Measurements from ENCODE around the gene PYM1. TPM values are rescaled to one million over a fixed set of nuclear protein-coding genes. Genes with fewer than 3 reads are reported as not detected.

PYM1 gene
- total RNA-seq, 2 donors from 2014 or later = 89.0 to 94.5 TPM

DNA sequence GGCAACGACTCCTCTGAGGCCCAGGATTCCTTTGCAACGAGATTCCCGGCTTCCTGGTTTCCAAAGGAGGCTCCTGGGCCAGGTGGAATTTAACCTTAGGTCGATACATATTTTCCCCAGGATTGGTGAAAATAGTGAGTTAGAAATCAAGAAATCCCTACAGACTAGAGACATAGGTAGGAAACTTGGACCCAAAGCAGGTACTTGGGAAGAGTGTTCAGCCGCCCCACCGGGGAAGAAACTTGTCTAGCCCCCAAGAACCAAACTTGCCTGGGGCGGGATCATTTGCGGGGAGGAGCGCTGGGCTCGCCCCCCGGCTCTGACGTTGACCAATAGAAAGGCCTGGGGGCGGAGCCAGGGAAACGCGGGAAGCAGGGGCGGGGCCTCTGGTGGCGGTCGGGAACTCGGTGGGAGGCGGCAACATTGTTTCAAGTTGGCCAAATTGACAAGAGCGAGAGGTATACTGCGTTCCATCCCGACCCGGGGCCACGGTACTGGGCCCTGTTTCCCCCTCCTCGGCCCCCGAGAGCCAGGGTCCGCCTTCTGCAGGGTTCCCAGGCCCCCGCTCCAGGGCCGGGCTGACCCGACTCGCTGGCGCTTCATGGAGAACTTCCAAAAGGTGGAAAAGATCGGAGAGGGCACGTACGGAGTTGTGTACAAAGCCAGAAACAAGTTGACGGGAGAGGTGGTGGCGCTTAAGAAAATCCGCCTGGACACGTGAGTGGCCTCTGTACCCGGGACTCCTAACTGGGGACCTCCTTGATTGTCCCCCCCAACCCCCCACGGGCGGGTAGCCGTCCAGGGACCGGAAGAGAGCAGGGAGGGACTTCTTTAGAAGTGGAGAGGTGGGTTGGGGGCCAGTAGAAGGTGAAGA lies 39.0 kb upstream of the PYM1 start, which contains the start of gene CDK2:
Gene CDK2 (plus strand): TSS at position 423 of the 874 bp plus-strand sequence. CDS start 179 bp downstream, at position 602.
- peak within 1 kb of the TSS; percentile 67 to 74 for H3K4me3 ChIP-seq
- no peaks in the 10 kb centered on the region for H3K9me3 ChIP-seq
- intact Hi-C loops (cut with DNase I) = no loop called here
- DNase-seq (ENCODE audit: low spot score) = peak; percentile 97
- H3K36me3 ChIP-seq = no peaks in the 10 kb centered on the region
- H3K27ac ChIP-seq = peak within 1 kb of the TSS; percentile 84 to 89
- no peaks in the 10 kb centered on the region for H3K27me3 ChIP-seq (replicated peaks; ENCODE audit: insufficient read depth)
- TF ChIP-seq POLR2AphosphoS5 (IDR thresholded peaks at IDR 0.05) (peak; percentile 96), POLR2A (IDR thresholded peaks at IDR 0.05) (peak; percentile 97)
- TF ChIP-seq, protein P1, sequence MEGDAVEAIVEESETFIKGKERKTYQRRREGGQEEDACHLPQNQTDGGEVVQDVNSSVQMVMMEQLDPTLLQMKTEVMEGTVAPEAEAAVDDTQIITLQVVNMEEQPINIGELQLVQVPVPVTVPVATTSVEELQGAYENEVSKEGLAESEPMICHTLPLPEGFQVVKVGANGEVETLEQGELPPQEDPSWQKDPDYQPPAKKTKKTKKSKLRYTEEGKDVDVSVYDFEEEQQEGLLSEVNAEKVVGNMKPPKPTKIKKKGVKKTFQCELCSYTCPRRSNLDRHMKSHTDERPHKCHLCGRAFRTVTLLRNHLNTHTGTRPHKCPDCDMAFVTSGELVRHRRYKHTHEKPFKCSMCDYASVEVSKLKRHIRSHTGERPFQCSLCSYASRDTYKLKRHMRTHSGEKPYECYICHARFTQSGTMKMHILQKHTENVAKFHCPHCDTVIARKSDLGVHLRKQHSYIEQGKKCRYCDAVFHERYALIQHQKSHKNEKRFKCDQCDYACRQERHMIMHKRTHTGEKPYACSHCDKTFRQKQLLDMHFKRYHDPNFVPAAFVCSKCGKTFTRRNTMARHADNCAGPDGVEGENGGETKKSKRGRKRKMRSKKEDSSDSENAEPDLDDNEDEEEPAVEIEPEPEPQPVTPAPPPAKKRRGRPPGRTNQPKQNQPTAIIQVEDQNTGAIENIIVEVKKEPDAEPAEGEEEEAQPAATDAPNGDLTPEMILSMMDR (IDR thresholded peaks at IDR 0.05) = no peak
- H3K4me1 ChIP-seq (replicated peaks) = no peaks in the 10 kb centered on the region
- under 1% methylated on average over 43 of the region's 45 CpGs for WGBS

DNA sequence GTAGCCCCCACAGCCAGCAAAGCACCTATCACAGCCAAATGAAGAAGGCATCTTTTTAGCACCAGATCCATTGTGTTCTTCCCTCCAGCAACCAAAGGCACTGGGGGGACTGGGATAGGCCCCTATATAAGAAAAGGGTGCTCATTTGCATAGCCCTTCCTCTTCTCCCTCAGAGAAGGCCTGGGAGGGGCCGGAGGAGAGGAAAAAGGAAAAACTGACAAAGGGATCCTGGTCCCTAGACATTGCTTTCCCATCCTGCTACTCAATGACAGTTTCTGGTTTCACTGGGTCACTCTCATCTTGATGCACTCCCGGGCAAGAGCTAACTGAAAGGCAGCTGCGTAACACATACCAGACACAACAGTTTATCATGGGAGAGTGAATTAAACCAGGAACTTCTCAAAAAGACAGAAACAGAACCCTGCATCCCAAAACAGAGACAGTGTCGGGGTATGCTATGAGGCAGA lies 38.3 kb upstream of the PYM1 start, which contains the start of gene PMEL:
Gene PMEL (minus strand): TSS at position 102 of the 467 bp plus-strand sequence. CDS start 31 bp downstream, at position 71.
- peak within 1 kb of the TSS; percentile 67 to 74 for H3K4me3 ChIP-seq
- no peak for DNase-seq (ENCODE audit: low spot score)
- H3K9me3 ChIP-seq = no peaks in the 10 kb centered on the region
- TF ChIP-seq POLR2A (IDR thresholded peaks at IDR 0.05) = no peak
- TF ChIP-seq POLR2AphosphoS5 (IDR thresholded peaks at IDR 0.05) = no peak
- TF ChIP-seq, protein P1 (IDR thresholded peaks at IDR 0.05) = no peak
- intact Hi-C loops (cut with DNase I) = no loop called here
- peak within 1 kb of the TSS; percentile 84 to 89 for H3K27ac ChIP-seq
- no peaks in the 10 kb centered on the region for H3K36me3 ChIP-seq
- no peaks in the 10 kb centered on the region for H3K4me1 ChIP-seq (replicated peaks)
- WGBS = 7% methylated on average over 4 of the region's 4 CpGs
- no peaks in the 10 kb centered on the region for H3K27me3 ChIP-seq (replicated peaks; ENCODE audit: insufficient read depth)

DNA sequence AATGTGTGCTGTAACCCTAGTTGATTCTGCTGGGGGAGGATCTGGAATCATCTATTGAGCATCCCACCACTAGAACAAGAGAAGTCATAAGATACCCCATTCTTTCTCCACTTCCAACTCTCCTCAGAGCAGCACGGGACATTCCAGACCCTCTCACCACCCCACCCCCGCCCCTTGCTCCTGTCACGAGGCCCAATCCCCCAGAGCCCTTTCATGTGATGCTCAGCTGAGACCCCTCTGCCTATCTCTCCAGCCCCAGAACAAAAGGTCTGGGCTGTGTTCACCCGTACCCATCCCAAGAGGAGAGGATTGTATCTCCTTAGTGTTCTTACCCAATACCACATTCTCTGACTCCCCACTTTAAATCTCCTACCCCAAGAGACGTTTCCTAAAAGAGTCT lies 37.5 kb upstream of the PYM1 start:
- H3K4me1 ChIP-seq (replicated peaks) = no peaks in the 10 kb centered on the region
- no peaks in the 10 kb centered on the region for H3K36me3 ChIP-seq
- no peak overlapping the region for H3K4me3 ChIP-seq
- no peak overlapping the region for H3K27ac ChIP-seq
- DNase-seq (ENCODE audit: low spot score) = no peak
- 62% methylated on average over 5 of the region's 5 CpGs for WGBS
- no peaks in the 10 kb centered on the region for H3K27me3 ChIP-seq (replicated peaks; ENCODE audit: insufficient read depth)
- TF ChIP-seq POLR2A (IDR thresholded peaks at IDR 0.05) = no peak
- TF ChIP-seq POLR2AphosphoS5 (IDR thresholded peaks at IDR 0.05) = no peak
- TF ChIP-seq, protein P1 (IDR thresholded peaks at IDR 0.05) = no peak
- intact Hi-C loops (cut with DNase I) = no loop called here
- H3K9me3 ChIP-seq = no peaks in the 10 kb centered on the region

DNA sequence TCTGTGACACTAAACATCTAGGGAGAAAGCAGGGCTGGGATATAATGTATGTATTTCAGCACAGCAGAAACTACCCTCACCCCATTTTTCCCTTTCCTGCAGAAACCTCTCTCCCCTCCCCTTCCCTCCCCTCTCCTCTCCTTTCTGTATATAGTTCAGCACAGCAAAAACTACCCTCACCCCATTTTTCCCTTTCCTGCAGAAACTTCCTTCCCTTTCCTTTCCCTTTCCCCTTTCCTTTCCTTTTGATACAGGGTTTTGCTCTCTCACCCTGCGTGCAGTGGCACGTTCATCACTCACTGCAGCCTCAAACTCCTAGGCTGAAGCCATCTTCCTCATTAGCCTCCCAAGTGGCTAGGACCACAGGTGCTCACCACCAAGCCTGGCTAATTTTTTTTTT lies 36.1 kb upstream of the PYM1 start:
- DNase-seq (ENCODE audit: low spot score) = no peak
- Histone ChIP-seq H3K4me3 (no peak overlapping the region), H3K9me3 (no peaks in the 10 kb centered on the region), H3K36me3 (no peaks in the 10 kb centered on the region), H3K27me3 (replicated peaks; ENCODE audit: insufficient read depth) (no peaks in the 10 kb centered on the region), H3K4me1 (replicated peaks) (no peaks in the 10 kb centered on the region), H3K27ac (no peak overlapping the region)
- intact Hi-C loops (cut with DNase I) = no loop called here
- 84% methylated on average over 2 of the region's 2 CpGs for WGBS
- TF ChIP-seq, protein P1 (IDR thresholded peaks at IDR 0.05) = no peak
- TF ChIP-seq POLR2AphosphoS5 (IDR thresholded peaks at IDR 0.05) = no peak
